Measurements from ENCODE around the gene SASS6.
A peak's percentile ranks its signal among the peaks of the same experiment; 100 is the strongest.

SASS6 gene

GRCh38 chr1:100045206-100045605 is 87.5 kb downstream of the SASS6 start:
- TF ChIP-seq GATA2 (IDR thresholded peaks at IDR 0.05; ENCODE audit: low read depth, low read length) = no peak
- no peak for TF ChIP-seq GATA3 (IDR thresholded peaks at IDR 0.05; ENCODE audit: low read depth, low read length)

- TF ChIP-seq GATA3 (IDR thresholded peaks at IDR 0.05; ENCODE audit: low read depth, low read length) (no peak), GATA2 (IDR thresholded peaks at IDR 0.05; ENCODE audit: low read depth, low read length) (no peak)
Measured at GRCh38 chr1:100039591-100039990, 93.1 kb downstream of the SASS6 start.

- TF ChIP-seq GATA3 (IDR thresholded peaks at IDR 0.05; ENCODE audit: low read depth, low read length) (no peak), GATA2 (IDR thresholded peaks at IDR 0.05; ENCODE audit: low read depth, low read length) (no peak)
Measured at GRCh38 chr1:100038660-100039287, 94.0 kb downstream of the SASS6 start.

GRCh38 chr1:100037927-100038659 is 94.6 kb downstream of the SASS6 start:
- TF ChIP-seq GATA2 (IDR thresholded peaks at IDR 0.05; ENCODE audit: low read depth, low read length) (peak; percentile 80), GATA3 (IDR thresholded peaks at IDR 0.05; ENCODE audit: low read depth, low read length) (no peak)

- TF ChIP-seq GATA3 (IDR thresholded peaks at IDR 0.05; ENCODE audit: low read depth, low read length) (no peak), GATA2 (IDR thresholded peaks at IDR 0.05; ENCODE audit: low read depth, low read length) (no peak)
Measured at GRCh38 chr1:100037656-100037926, 95.1 kb downstream of the SASS6 start.

GRCh38 chr1:100036718-100037655 is 95.7 kb downstream of the SASS6 start:
- TF ChIP-seq GATA3 (IDR thresholded peaks at IDR 0.05; ENCODE audit: low read depth, low read length) = no peak
- no peak for TF ChIP-seq GATA2 (IDR thresholded peaks at IDR 0.05; ENCODE audit: low read depth, low read length)

- no peak for TF ChIP-seq GATA2 (IDR thresholded peaks at IDR 0.05; ENCODE audit: low read depth, low read length)
- no peak for TF ChIP-seq GATA3 (IDR thresholded peaks at IDR 0.05; ENCODE audit: low read depth, low read length)
Measured at GRCh38 chr1:100035214-100035613, 97.5 kb downstream of the SASS6 start.

- TF ChIP-seq GATA2 (IDR thresholded peaks at IDR 0.05; ENCODE audit: low read depth, low read length) (no peak), GATA3 (IDR thresholded peaks at IDR 0.05; ENCODE audit: low read depth, low read length) (no peak)
Measured at GRCh38 chr1:100034470-100034869, 98.3 kb downstream of the SASS6 start.
